HG02870 (cell line): ENCODE measurements around the gene AJAP1.

Source experiments
- ATAC-seq: cut with Tn5 transposase; IDR thresholded peaks from one replicate; pipeline ENCODE4 v1.9.1; 2021; ENCODE audit warnings: mild to moderate bottlenecking, moderate library complexity; ENCODE audit not compliant: unreplicated experiment

The AJAP1 gene

GRCh38 chr1:4803335-4803734 is 148.9 kb downstream of the AJAP1 start:
- ATAC-seq: no peak

GRCh38 chr1:4805987-4806386 is 151.6 kb downstream of the AJAP1 start:
- no peak for ATAC-seq

GRCh38 chr1:4820543-4820942 is 166.1 kb downstream of the AJAP1 start:
- no peak for ATAC-seq

- ATAC-seq: no peak
Measured at GRCh38 chr1:4825800-4826450, 171.5 kb downstream of the AJAP1 start.

GRCh38 chr1:4830707-4831106 is 176.3 kb downstream of the AJAP1 start:
- no peak for ATAC-seq

GRCh38 chr1:4836574-4836973 is 182.2 kb downstream of the AJAP1 start:
- ATAC-seq: no peak

- ATAC-seq: no peak
Measured at GRCh38 chr1:4837031-4837600, 182.7 kb downstream of the AJAP1 start.

GRCh38 chr1:4837752-4838151 is 183.3 kb downstream of the AJAP1 start:
- ATAC-seq: no peak

GRCh38 chr1:4838231-4838630 is 183.8 kb downstream of the AJAP1 start:
- no peak for ATAC-seq
